GM19324 (cell line): ENCODE measurements around the gene RECQL5.

Source experiments
- ATAC-seq: cut with Tn5 transposase; IDR thresholded peaks from one replicate; pipeline ENCODE4 v1.9.1; 2021; ENCODE audit warnings: mild to moderate bottlenecking, moderate library complexity; ENCODE audit not compliant: unreplicated experiment, low FRiP score

RECQL5 gene

GRCh38 chr17:75635610-75636202, 31.2 kb downstream of the RECQL5 start:
- no peak for ATAC-seq

- ATAC-seq = no peak
Observed at GRCh38 chr17:75634754-75635609, 32.0 kb downstream of the RECQL5 start.

- ATAC-seq = no peak
Observed at GRCh38 chr17:75634376-75634740, 32.6 kb downstream of the RECQL5 start.

DNA sequence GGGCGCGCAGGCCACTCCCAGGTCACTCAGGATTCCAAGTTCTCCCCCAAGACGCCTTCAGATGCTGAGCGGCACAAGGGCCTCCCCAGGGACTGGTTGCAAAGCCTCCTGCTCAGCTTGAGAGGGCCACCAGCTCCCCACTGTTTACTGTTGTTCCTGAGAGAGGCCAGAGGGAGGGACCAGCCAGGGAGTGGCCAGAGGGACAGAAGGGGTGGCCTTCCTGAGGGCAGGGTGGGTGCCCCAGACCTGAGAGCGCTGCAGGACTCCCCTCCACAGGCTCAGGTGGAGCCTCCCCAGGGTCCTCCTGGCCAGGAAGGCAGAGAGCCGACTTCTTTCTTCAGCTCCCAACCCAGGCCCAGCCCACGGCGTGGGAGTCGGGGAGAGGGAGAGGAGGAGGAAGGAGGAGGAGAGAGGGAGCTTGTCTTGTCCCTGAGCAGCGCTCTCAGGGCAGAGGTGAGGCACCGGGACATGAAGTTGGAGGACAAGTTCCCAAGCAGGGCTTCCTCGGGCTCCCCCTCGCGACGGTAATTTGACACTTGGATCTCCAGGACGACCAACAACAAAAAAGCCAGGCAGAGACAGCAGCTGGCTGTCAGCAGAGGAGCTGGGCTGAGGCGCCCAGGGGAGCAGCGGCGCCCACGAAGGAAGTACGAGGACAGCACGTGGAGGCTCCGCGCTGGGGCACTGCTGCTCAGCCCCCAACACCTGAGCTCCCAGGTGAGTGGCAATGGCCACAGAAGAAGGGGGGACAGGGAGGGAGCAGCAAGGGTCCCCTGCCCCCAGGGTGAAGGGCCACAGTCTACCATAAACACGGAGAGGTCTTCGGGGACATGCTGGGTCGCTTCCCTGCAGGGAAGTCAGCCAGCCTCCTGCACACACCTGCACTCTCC, 33.2 kb downstream of the RECQL5 start:
- no peak for ATAC-seq

DNA sequence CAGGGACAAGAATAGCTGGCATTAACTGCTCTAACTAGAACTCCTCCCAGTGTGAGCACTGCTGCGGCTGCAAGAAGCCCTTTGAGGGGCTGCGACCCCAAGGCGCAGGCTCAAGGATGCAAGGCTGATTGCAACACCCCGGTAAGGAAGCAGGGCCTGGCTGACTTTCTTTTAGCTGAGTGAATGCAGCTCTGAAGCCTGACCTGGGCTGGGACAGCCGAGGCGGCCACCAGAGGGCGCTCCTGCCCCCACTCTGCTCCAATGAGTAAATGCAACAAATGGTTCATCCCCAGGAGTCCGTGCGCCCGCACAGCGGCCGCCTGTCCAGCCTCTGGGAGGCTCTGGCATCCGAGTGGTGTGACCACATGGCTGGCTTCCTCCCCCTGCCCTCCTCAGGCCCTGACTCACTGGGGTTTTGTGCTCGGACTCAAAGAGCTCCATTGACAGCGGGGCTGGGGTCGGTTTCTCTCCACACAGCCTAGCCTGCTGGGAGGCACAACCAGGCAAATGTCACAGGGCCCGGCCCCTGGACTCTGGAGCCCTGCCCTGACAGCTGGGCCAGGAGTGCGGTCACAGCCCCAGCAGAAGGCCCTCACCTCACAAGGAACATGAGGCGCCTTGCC, 34.0 kb downstream of the RECQL5 start, which contains the start of gene SMIM5:
Gene SMIM5 (plus strand): TSS at position 572 of the 623 bp plus-strand sequence. CDS start 6,768 bp downstream, outside the sequence.
- no peak for ATAC-seq

DNA sequence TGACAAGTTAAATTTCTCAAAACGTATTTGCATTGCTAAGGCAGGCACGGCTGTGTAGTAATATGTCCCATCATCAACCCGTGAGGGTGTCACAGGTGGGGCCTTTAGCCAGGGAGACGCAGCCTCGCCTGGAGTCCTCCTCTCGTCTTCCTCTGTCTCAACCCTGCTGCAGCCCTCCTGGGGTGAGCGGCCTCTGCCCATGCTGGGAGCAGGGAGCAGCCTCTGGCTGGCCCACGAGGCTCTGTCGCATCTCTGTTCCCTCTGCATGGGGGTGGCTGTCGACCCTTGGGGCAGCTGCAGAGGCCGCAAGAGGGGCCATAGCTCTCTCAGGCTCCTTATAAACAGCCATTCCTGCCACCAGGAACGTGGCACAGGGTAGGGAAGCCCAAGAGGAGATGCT, 34.5 kb downstream of the RECQL5 start:
- ATAC-seq = no peak

DNA sequence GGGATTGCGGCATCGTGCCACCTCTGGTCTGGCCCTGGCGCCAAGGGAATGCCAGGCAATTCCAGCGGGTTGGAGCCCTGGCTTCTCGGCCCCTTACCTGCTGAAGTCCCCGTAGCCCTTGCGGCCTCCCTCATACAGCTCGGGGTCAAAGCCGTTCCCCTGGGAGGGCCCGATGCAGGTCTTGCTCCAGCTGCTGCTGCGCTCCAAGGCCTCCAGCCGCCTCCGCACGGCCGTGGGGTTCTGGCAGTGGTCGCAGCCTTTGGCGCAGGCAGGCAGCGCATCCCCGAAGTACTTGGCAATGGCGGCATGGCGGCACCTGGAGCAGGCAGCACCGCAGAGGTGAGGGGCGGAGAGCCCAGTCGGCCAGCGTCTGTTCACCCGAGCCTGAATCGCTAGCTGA, 35.6 kb downstream of the RECQL5 start:
- ATAC-seq = no peak

DNA sequence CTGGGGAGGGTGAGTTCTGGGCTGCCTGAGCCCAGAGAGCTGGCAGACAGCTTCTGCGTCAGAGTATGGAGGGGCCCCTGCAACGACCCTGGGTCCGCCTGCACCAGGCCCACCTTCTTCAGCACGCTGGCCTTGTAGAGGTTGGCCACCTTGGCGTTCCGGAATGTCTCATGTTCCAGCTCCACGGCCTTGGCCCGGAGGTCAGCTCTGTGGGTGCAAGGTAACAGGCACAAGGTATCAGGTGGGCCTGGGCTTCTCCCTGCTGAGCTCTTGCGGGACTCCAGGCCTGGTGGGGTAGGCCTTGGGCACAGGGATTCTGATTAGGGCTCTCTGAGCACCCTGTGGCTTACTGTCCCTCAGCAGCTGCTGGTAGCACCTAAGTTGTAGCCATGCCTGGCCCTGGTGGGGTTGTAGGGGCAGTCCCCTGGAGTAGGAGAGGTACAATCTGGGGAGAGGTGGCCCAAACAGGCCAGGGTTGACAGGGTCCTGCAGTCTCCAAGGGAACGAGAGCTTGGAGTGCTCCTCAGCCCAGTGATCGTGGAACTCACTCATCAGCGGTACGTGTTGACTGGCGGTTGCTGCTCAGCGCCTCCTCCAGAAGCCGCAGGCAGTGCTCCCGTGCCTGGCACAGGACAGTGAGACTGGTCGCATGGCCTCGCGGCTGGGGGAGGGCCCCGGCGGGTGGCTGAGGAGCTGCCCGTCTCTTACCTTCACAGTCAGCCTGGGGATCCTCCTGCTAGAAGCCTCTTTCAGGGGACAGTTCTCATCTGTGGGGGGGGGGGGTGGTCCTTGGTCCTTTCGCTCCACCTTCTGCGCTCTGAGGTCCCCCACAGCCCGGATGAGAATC, 36.7 kb downstream of the RECQL5 start:
- ATAC-seq = no peak

DNA sequence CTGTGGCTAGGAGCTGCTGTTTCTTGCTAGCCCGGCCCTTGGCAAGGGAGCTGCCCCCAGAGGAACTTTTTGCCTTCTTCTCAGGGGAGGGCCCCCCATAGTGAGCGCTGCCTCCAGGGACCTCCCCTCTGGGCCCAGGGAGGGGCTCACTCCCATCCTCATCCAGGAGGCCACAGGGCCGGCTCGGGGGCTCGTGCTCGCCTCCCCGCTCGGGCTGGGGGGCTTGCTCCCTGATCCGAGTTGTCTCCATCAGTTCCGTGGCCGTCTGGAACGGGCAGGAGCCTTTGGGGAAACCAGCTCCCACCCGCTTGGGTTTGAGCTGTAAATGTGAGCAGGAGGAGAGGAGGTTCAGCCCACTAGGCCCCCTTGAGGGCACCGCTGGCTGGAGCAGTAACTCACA, 37.8 kb downstream of the RECQL5 start:
- ATAC-seq = no peak

DNA sequence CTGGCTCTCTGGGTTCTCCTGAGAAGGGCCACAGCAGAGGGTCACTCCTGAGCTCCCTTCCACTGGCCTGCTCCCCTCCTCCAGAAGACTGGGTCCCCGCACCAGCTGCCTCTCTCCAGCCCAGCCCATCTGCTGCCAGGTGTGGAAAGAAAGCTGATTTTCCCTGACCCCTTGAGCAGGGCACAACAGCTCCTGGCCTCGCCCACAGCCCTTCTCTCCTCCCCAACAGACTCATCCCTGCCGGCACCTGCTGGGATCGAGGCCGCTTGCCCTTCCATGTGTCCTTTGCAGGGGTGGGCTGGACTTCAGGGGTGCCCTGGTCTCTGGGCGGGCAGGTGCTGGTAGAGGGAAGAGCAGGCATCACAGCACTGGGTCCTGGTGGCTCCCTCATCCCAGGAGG, 38.5 kb downstream of the RECQL5 start:
- ATAC-seq = no peak

GRCh38 chr17:75627094-75627493, 39.9 kb downstream of the RECQL5 start:
- no peak for ATAC-seq

DNA sequence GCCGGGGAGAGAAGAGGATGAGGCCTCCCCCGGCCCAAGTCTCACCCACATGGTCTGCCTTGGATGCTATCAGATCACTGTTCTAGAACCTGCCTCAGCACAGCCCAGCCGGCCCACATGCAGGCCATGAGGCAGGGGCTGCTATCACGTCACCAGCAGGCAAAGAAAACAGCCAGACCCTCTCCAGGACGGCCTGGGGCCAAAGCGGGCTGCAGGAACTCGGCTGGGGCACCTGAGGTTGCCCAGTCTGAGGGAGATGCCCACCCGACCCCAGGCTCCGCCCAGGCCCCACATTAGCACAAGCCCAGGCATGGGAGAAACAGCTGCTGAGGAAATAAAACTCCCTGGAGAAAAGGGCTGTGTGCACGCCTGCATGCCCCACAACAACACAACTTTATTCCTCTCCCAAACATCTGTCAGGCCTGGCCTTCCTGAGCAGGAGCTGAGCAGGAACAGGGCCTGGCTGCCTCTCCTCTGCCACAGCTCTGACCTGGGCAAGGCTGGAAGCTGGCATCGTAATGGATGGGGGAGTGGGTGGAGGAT, 40.4 kb downstream of the RECQL5 start:
- ATAC-seq = no peak

GRCh38 chr17:75625813-75626486, 41.0 kb downstream of the RECQL5 start:
- ATAC-seq = no peak

DNA sequence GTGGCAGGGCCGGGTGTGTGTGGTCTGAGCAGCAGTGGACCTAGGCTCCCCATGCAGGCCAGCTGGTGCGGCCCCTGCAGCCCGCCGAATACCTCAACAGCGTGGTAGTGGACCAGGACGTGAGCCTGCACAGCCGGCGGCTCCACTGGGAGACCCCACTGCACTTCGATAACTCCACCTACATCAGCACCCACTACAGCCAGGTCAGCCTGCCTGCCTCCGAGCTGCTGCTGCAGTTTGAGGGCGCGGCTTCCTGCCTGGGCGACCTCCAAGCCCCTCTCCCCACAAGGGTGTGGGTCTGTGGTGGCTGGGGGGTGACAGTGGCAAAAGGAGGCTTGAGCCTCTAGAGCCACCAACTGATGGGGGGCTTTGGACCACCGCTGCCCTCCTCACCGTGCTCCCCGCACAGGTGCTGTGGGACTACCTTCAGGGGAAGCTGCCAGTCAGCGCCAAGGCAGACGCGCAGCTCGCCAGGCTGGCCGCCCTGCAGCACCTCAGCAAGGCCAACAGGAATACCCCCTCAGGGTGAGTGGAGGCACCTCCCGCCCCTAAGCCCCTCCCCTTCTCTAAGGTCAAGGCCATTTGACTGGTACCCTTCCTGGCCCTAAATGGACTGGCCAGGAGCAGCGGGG, 42.1 kb downstream of the RECQL5 start:
- no peak for ATAC-seq

DNA sequence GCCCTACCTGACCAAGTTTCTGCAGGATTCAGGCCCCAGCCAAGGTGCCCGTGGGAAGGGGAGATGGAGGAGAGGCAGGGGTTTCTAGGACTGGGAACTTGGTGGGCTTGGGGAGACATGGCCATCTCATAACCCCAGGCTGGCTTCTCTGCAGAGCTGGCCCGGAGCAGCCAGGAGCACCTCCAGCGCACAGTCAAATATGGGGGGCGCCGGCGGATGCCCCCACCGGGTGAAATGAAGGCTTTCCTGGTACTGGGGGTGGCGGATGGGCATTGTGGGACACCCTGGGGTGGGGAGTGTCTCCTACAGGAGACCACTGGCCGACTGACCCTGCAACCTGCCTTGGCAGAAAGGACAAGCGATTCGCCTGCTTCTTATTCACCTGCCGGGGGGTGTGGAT, 42.9 kb downstream of the RECQL5 start:
- ATAC-seq = no peak

GRCh38 chr17:75623386-75623785, 43.6 kb downstream of the RECQL5 start:
- ATAC-seq = no peak

DNA sequence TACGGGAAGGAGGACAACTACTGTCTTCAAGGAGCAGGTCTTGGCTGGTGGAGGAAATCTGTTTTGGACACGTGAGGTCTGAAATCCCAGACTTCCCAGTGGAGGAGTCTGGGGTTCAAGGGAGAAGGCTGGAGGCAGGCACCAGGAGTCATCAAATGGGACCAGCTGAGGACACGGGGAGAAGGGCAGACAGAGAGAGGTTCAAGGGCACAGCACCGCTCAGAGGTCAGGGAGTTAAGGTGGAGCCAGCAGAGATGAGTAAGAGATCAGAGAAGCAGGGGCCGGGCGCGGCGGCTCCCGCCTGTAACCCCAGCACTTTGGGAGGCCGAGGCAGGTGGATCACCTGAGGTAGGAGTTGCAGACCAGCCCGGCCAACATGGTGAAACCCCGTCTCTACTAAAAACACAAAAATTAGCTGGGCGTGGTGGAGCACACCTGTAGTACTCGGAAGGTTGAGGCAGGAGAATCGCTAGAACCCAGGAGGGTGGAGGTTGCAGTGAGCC, 44.1 kb downstream of the RECQL5 start:
- ATAC-seq = no peak

GRCh38 chr17:75622076-75622475, 44.9 kb downstream of the RECQL5 start:
- no peak for ATAC-seq
